ENCODE results near the gene BLVRB.
"Not testable (repeated sequence)": the region's sequence is repeated elsewhere in the genome, so short reads cannot be mapped to it uniquely, and the experiment has no call there.

BLVRB gene

DNA sequence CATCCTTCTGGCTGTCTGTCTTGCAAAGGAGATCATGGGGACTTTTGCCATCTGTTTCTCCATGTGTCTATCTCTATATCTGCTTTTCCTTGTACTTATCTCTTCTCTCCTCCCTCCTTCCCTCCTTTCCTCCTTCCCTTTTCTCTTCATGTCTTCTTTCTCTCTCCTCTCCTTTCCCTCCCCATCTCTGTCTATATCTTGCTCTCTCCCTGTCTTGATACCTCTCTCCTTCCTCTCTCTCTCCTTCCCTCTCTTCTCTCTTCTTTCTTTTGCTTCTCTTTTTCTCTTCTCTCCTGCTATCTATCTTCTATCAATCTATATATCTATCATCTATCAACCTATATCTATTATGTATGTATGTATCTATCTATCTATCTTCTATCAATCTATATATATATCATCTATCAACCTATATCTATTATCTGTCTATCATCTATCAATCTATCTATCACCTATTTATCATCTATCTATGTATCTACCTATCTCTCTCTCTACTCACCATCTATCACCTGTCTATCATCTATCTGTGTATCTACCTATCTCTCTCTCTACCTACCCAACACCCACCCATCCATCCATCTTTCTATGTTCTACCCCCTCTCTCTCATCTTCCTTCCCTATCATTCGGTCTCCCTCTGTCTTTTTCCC is 28.8 kb upstream of the BLVRB start:
- TF ChIP-seq CTCF (IDR thresholded peaks at IDR 0.05; ENCODE audit: unreplicated experiment in 3 of 3) = no peak
- H3K9me3 Mint-ChIP-seq = peaks cover 19% of the 10 kb centered on the region
- no peak overlapping the region for H3K4me3 Mint-ChIP-seq
- no peak overlapping the region for H3K27ac Mint-ChIP-seq
- no peaks in the 10 kb centered on the region for H3K4me1 Mint-ChIP-seq
- H3K36me3 Mint-ChIP-seq (ENCODE audit: low read depth) = no peaks in the 10 kb centered on the region
- peaks cover 32% of the 10 kb centered on the region for H3K27me3 Mint-ChIP-seq (ENCODE audit: low read depth)

DNA sequence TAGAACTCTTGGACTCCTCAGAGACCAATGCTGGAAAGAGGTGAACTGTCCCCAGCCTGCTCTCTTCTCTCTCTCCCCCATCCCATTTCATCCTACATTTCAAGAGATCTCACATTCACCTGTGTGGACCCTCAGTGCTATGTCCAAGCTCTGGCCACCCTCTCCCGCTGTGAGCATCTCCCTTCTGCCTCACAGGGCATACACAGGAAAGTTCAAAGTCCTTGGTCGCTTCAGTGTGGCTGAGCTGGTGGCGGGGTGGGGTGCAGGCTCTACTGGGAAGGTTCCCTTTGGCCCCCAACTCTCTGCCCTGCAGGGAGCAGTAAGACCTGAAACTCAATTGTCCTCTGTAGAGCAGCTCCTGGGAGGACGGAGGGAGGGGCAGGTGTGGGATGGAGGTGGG is 28.2 kb upstream of the BLVRB start:
- Mint-ChIP-seq H3K4me1 (no peaks in the 10 kb centered on the region), H3K9me3 (peaks cover 19% of the 10 kb centered on the region), H3K27ac (no peak overlapping the region), H3K27me3 (ENCODE audit: low read depth) (peaks cover 32% of the 10 kb centered on the region), H3K36me3 (ENCODE audit: low read depth) (no peaks in the 10 kb centered on the region), H3K4me3 (no peak overlapping the region)
- no peak for TF ChIP-seq CTCF (IDR thresholded peaks at IDR 0.05; ENCODE audit: unreplicated experiment in 3 of 3)

DNA sequence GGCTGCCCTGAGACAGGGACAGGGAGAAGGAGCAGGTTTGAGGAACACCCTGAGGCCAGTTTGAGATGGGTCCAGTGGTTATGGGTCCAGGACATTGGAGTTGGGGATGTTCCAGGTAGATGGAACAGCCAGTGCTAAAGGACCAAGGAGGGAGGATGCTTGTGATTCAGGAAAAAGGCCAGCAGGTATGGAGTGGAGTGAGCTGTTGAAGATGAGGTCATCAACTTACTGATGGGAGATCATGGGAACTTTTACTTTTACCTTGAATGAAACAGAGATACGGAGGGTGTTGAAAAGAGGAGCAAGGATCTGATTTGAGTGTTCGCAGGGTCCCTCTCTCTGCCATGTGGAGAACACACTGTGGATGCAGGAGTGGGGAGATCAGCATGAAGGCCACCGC is 26.7 kb upstream of the BLVRB start:
- TF ChIP-seq CTCF (IDR thresholded peaks at IDR 0.05; ENCODE audit: unreplicated experiment in 3 of 3) = no peak
- H3K4me1 Mint-ChIP-seq = no peaks in the 10 kb centered on the region
- H3K27me3 Mint-ChIP-seq (ENCODE audit: low read depth) = peaks cover 34% of the 10 kb centered on the region
- H3K9me3 Mint-ChIP-seq = peaks cover 19% of the 10 kb centered on the region
- no peaks in the 10 kb centered on the region for H3K36me3 Mint-ChIP-seq (ENCODE audit: low read depth)
- H3K27ac Mint-ChIP-seq = no peak overlapping the region
- H3K4me3 Mint-ChIP-seq = no peak overlapping the region

GRCh38 chr19:40489882-40490230 is 24.3 kb upstream of the BLVRB start:
- TF ChIP-seq CTCF (IDR thresholded peaks at IDR 0.05; ENCODE audit: unreplicated experiment in 3 of 3) = no peak
- H3K36me3 Mint-ChIP-seq (ENCODE audit: low read depth) = no peaks in the 10 kb centered on the region
- H3K27me3 Mint-ChIP-seq (ENCODE audit: low read depth) = peaks cover 38% of the 10 kb centered on the region
- no peak overlapping the region for H3K27ac Mint-ChIP-seq
- H3K4me1 Mint-ChIP-seq = no peaks in the 10 kb centered on the region
- H3K9me3 Mint-ChIP-seq = peaks cover 19% of the 10 kb centered on the region
- H3K4me3 Mint-ChIP-seq = no peak overlapping the region

- no peaks in the 10 kb centered on the region for H3K36me3 Mint-ChIP-seq (ENCODE audit: low read depth)
- no peaks in the 10 kb centered on the region for H3K4me1 Mint-ChIP-seq
- no peak overlapping the region for H3K27ac Mint-ChIP-seq
- H3K4me3 Mint-ChIP-seq = no peak overlapping the region
- TF ChIP-seq CTCF (IDR thresholded peaks at IDR 0.05; ENCODE audit: unreplicated experiment in 3 of 3) = no peak
- peaks cover 34% of the 10 kb centered on the region for H3K27me3 Mint-ChIP-seq (ENCODE audit: low read depth)
- H3K9me3 Mint-ChIP-seq = peaks cover 8% of the 10 kb centered on the region
These were observed 20.5 kb upstream of the BLVRB start for GRCh38 chr19:40486017-40486416.

DNA sequence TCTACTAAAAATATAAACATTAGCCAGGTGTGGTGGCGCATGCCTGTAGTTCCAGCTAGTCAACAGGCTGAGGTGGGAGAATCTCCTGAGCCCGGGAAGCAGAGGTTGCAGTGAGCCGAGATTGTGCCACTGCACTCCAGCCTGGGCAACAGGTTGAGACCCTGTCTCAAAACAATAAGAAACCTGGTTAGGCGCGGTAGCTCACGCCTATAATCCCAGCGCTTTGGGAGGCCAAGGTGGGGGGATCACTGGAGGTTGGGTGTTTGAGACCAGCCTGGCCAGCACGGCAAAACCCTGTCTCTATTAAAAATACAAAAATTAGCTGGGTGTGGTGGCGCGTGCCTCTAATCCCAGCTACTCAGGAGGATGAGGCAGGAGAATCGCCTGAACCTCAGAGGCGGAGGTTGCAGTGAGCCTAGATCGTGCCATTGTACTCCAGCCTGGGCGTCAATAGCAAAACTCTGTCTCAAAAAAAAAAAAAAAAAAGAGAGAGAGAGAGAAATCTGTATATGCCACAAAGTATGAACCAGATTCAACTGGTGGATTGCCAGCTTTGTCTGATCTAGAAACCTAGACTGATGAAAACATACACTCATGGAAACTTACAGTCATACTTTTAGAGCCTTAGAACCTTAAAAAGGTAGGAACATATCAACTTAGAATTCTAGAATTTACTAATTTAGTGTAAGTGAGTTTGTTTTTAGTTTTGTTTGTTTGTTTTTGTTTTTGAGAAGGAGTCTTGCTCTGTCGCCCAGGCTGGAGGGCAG is 10.5 kb upstream of the BLVRB start:
- H3K36me3 Mint-ChIP-seq (ENCODE audit: low read depth) = not testable (repeated sequence)

More for the DNA sequence above, 10.5 kb upstream of the BLVRB start:
- H3K9me3 Mint-ChIP-seq, H3K4me1 Mint-ChIP-seq, H3K27ac Mint-ChIP-seq, H3K4me3 Mint-ChIP-seq: not testable (repeated sequence)
- peaks cover 16% of the 10 kb centered on the region for H3K27me3 Mint-ChIP-seq (ENCODE audit: low read depth)
